GM19463 (cell line): ENCODE measurements around the gene CYP20A1.
"Not testable (repeated sequence)": the region's sequence is repeated elsewhere in the genome, so short reads cannot be mapped to it uniquely, and the experiment has no call there.

Experiments
- ATAC-seq: cut with Tn5 transposase; IDR thresholded peaks from one replicate; pipeline ENCODE4 v1.9.1; 2021; ENCODE audit warnings: mild to moderate bottlenecking, moderate library complexity; ENCODE audit not compliant: unreplicated experiment

The CYP20A1 gene

GRCh38 chr2:203279288-203279687 lies 40.5 kb downstream of the CYP20A1 start:
- no peak for ATAC-seq

- no peak for ATAC-seq
These were observed 41.7 kb downstream of the CYP20A1 start for GRCh38 chr2:203280428-203281064.

GRCh38 chr2:203282101-203282500 lies 43.3 kb downstream of the CYP20A1 start:
- no peak for ATAC-seq

GRCh38 chr2:203286532-203286931 lies 47.7 kb downstream of the CYP20A1 start:
- ATAC-seq = no peak

- no peak for ATAC-seq
These were observed 62.8 kb downstream of the CYP20A1 start for GRCh38 chr2:203301667-203302066.

DNA sequence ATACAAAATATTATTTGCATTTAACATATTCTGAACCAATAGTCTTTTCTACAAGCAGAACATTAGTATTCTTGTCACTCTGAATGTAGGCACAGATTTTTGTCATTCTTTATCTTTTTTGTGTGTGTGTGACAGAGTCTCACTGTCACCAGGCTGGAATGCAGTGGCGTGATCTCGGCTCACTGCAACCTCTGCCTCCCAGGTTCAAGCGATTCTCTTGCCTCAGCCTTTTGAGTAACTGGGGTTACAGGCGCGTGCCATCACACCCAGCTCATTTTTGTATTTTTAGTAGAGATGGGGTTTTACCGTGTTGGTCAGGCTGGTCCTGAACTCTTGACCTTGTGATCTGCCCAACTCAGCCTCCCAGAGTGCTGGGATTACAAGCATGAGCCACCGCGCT lies 63.8 kb downstream of the CYP20A1 start:
- ATAC-seq = not testable (repeated sequence)

- no peak for ATAC-seq
These were observed 72.0 kb downstream of the CYP20A1 start for GRCh38 chr2:203310688-203311436.

GRCh38 chr2:203326356-203326755 lies 87.5 kb downstream of the CYP20A1 start:
- no peak for ATAC-seq

DNA sequence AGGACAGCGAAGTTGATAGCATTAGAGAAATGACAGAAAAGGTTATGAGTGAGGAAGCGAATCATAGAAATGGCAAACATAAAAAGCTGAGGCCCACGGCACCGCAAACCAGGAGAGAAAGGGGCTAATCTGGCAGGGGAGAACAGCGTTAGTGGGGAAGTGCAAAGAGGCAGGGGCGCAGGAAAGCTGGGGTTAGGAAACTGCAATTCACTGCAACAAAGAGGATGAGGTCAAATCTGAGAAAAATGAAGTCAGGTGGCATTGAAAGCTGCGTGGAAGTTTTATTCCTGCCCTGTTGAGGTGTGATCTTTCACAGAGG lies 88.7 kb downstream of the CYP20A1 start:
- no peak for ATAC-seq

- peak; percentile 71 for ATAC-seq
These were observed 89.3 kb downstream of the CYP20A1 start, which contains the start of gene ABI2 for GRCh38 chr2:203327901-203328759. Gene ABI2, plus strand, starts transcription at chr2:203328394. Its CDS starts 121 bp downstream, at chr2:203328515.

DNA sequence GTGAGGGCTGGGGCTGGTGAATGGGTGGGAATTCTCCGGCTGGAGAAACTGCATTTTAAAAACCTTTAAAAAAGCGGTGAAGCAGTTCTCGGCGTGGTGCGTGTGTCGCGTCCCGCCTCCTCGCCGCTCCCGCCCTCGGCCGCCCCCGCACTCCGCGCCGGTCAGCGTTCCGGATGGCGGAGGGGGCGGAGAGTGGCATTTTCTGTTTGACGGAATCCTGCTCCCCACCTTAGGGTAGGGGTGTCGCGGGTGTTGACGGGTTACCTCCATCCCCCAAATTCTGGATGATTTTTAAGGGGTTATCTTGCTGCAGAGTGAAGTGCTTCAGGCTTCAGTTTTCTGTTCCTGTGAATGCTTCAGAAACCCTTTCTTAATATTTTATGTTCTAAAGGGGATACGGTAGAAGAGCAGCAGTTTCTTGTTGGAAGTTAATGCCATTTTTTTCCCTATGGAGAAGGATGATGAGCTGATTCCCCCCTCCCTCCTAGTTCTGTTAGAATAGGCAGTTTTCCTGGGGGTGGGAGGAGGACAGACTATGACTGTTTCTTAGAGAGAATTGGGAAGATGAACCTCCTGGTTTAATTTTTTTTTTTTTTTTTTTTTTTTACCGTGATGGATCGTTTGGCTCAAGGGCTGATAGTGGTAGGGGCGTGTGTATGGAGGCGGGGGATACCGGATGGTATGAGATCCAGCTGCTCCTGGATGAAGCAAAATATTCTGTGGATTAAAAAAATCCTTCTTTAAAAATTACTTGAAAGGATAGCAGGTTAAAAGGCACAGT lies 90.1 kb downstream of the CYP20A1 start:
- ATAC-seq = peak; percentile 47

GRCh38 chr2:203330434-203330833 lies 91.6 kb downstream of the CYP20A1 start:
- ATAC-seq = no peak

DNA sequence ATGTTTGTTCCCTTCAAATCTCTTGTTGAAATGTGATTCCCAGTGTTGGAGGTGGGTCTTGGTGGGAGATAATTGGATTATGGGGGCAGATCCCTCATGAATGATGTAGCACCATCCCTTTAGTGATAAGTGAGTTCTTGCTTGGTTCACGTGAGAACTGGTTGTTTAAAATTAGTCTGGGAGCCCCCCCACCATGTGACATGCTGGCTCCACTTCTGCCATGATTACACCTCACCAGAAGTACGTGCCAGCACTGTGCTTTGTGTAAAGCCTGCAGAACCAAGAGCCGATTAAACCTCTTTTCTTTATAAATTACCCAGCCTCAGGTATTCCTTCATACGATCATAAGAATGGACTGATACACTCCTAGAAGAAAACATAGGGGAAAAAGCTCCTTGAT lies 99.5 kb downstream of the CYP20A1 start:
- ATAC-seq = no peak

GRCh38 chr2:203340791-203341487 lies 102.1 kb downstream of the CYP20A1 start:
- ATAC-seq = no peak

DNA sequence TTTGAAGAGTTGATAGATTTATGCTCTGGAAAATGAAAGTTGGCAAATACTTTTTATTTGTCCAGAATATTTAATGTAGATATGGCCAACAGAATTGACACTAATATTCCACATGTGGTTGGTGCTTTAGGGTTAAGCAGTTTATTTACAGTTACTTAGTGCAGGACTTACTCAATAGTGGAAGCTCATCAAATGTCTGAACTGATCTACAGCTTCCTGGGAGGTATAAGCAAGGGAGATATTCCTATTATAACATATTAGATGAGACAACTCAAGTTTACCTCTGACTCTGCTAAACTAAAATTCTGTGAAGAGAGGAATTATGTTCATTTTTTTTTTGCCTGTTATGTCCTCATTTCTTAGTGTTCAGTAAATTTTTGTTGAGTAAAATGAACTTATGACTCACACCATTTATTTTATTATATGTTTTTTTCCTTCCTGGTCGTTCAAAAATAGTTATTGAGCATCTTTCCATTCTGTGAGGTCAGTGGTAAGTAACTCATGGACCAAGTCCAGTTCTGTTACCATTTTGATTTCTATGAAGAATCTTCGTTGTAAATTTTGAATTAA lies 103.0 kb downstream of the CYP20A1 start:
- no peak for ATAC-seq

- ATAC-seq = not testable (repeated sequence)
These were observed 103.6 kb downstream of the CYP20A1 start for GRCh38 chr2:203342374-203342773.

DNA sequence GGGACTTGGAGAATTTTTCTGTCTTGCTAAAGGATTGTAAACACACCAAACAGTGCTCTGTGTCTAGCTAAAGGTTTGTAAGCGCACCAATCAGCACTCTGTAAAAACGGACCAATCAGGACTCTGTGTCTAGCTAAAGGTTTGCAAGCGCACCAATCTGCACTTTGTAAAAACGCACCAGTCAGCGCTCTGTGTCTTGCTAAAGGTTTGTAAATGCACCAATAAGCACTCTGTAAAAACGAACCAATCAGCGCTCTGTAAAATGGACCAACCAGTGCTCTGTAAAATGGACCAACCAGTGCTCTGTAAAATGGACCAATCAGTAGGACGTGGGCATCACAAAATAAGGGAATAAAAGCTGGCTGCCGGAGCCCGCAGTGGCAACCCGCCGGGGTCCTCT lies 105.8 kb downstream of the CYP20A1 start:
- ATAC-seq = no peak

- no peak for ATAC-seq
These were observed 107.8 kb downstream of the CYP20A1 start for GRCh38 chr2:203346612-203347011.

DNA sequence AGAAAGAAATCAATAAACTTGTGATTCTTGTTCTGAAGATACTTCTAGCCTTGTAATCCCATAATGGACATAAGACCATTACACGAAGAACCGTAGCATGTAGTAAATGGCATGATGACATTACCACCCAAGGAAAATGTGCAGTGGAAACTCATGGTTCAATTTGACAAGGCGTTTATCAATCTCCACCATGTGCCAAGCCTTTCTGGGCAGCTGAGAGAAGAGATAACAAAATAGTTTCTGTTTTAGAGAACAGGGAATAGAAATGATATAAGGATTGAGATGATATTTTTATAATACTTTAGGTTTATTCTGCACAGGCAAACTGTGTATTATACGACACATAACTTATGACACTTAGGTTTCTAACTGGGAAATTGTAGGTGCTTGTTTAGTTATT lies 108.6 kb downstream of the CYP20A1 start:
- ATAC-seq = no peak
